ENCODE data around the gene MCTP1. TPM values are rescaled to one million over a fixed set of nuclear protein-coding genes. Genes with fewer than 3 reads are reported as not detected.
"Not testable (repeated sequence)": the region's sequence is repeated elsewhere in the genome, so short reads cannot be mapped to it uniquely, and the experiment has no call there.

The MCTP1 gene
- total RNA-seq, 1 donor from 2014 or later = 11.5 TPM

- intact Hi-C loops (cut with DNase I) = not testable (repeated sequence)
Observed at GRCh38 chr5:95207811-95208210, 77.1 kb downstream of the MCTP1 start.

DNA sequence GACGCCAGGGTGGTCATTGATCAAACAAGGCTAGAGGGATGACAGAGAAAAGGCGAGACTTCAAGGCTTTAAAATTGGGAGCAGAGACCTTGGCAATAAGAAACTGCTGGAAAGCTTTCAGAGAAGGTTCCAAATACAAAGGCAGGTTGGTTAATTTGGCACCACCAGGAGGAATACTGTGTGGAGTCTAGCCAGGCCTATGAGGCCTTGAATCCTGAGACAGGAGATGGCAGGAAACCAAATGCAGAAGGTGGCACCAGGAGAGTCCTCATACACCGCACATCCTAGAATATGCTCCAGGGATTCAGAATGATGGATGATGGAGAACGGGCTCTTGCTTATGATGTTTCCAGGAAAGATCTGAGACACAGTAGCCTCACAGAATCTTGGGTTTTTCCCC, 90.0 kb downstream of the MCTP1 start:
- DNase-seq (ENCODE audit: low spot score) = no peak
- intact Hi-C loops (cut with DNase I) = no loop called here

More at GRCh38 chr5:95207811-95208210, 77.1 kb downstream of the MCTP1 start:
- not testable (repeated sequence) for DNase-seq (ENCODE audit: low spot score)

- intact Hi-C loops (cut with DNase I) = no loop called here
Observed at GRCh38 chr5:95191330-95191729, 93.6 kb downstream of the MCTP1 start.

GRCh38 chr5:95184924-95185323, 100.0 kb downstream of the MCTP1 start:
- intact Hi-C loops (cut with DNase I) = no loop called here
- no peak for DNase-seq (ENCODE audit: low spot score)

More at GRCh38 chr5:95191330-95191729, 93.6 kb downstream of the MCTP1 start:
- no peak for DNase-seq (ENCODE audit: low spot score)

DNA sequence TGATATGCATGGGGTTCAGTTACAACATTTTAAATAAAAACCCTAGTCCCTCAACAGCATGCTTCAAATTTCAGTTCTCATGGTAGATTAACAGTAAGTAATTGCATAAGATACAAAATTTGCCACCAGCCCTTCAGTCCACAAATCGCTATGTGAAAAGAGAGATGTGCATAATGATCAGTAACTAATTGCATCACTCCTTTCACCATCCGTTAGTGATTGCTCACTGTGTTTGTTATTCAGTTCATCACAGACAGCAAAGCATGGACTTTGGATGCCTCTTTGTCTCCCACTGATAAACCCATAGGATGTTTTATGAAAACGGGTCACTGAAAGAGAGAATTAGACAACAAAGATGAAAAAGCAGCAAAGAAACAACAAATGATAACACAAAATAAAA, 103.2 kb downstream of the MCTP1 start:
- no peak for DNase-seq (ENCODE audit: low spot score)
- intact Hi-C loops (cut with DNase I) = no loop called here

DNA sequence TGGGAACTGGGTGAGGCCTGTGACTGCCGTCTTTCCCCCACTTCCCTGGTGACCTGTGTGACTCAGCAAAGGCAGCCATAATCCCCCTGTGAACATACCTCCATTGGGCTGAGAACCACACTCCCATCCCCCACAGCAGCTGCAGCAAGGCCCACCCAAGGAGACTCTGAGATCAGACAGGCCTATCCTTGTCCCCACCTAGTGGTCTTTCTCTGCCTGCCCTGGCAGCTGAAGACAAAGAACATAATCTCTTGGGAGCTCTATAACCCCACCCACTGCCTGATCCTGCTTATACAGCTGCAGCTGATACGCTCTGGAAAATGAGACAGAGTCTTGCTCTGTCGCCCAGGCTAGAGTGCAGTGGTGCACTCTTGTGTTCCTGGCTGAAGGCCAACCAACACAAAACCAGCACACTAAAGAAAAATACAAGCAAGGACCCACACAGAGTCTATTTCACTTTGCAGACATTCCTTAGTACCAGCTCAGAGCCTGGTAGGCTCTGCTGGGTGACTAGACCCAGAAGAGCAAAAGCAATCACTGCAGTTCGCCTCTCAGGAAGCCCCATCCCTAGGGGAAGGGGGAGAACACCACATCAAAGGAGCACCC, 106.7 kb downstream of the MCTP1 start:
- no peak for DNase-seq (ENCODE audit: low spot score)
- intact Hi-C loops (cut with DNase I) = no loop called here

- no peak for DNase-seq (ENCODE audit: low spot score)
- intact Hi-C loops (cut with DNase I) = no loop called here
Observed at GRCh38 chr5:95177456-95177855, 107.4 kb downstream of the MCTP1 start.

DNA sequence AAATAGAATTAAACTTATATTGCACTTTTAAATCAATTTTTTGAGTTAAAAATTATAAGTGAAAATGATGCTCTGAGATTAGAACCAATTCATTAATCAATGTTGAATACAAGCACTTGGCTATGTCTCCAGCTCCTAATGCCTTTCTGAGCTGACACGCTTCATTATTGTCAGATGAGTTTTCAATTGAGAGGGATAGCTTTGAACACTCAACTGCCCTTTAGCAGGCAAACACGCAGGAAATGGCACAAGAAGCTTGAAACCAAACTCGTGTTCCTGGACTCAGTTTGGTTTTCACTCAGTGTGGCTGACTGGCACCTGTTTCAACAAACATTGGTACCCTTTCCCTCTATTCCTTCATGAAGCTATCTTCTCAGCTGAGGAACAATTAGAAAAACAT, 109.8 kb downstream of the MCTP1 start:
- intact Hi-C loops (cut with DNase I) = no loop called here
- no peak for DNase-seq (ENCODE audit: low spot score)

- DNase-seq (ENCODE audit: low spot score) = no peak
- intact Hi-C loops (cut with DNase I) = no loop called here
Observed at GRCh38 chr5:95172659-95173058, 112.2 kb downstream of the MCTP1 start.

DNA sequence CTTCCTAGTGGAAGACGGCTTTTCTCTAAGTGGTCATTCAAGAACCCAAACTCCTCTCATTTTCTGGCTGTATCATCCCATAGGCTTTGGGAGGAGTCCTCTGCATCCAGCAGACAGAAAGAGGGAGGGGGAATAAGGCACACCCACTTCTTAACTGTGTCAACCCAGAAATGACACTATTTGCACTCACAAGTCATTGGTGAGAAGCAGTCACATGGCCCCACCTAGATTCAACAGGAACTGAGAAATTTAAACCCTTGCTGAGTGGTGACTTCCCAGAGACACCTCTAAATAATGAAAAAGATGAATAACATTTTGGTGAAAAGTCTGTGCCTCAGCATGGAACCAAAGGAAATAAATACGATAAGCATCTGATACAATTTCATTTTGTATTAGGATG, 120.0 kb downstream of the MCTP1 start:
- no peak for DNase-seq (ENCODE audit: low spot score)
- intact Hi-C loops (cut with DNase I) = no loop called here

- DNase-seq (ENCODE audit: low spot score) = no peak
- intact Hi-C loops (cut with DNase I) = no loop called here
Observed at GRCh38 chr5:95163079-95163478, 121.8 kb downstream of the MCTP1 start.

GRCh38 chr5:95162231-95162992, 122.5 kb downstream of the MCTP1 start:
- DNase-seq (ENCODE audit: low spot score) = no peak
- intact Hi-C loops (cut with DNase I) = no loop called here

GRCh38 chr5:95159603-95160002, 125.3 kb downstream of the MCTP1 start:
- DNase-seq (ENCODE audit: low spot score) = no peak
- intact Hi-C loops (cut with DNase I) = no loop called here

- intact Hi-C loops (cut with DNase I) = no loop called here
- DNase-seq (ENCODE audit: low spot score) = no peak
Observed at GRCh38 chr5:95155888-95156287, 129.0 kb downstream of the MCTP1 start.

GRCh38 chr5:95153511-95153910, 131.4 kb downstream of the MCTP1 start:
- intact Hi-C loops (cut with DNase I) = no loop called here
- DNase-seq (ENCODE audit: low spot score) = no peak

DNA sequence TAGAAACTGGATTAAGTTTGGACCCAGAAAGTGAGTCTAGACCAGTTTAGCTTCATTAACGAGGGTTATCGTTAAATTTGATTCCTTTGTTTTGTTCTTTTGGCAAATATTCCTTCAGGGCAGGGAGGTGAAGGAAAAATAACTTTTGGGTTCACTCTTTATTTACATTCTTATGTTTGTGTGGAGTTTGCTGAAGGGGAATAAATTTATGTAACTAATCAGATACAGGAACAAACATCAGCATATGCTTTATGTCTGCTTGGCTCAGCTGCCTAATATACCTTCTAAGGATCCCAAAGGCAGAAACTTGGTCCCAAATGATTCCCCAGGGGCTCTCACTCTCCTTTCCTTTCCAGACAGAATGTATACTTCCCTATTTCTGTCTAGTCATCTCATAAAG, 132.4 kb downstream of the MCTP1 start:
- intact Hi-C loops (cut with DNase I) = no loop called here
- DNase-seq (ENCODE audit: low spot score) = no peak

DNA sequence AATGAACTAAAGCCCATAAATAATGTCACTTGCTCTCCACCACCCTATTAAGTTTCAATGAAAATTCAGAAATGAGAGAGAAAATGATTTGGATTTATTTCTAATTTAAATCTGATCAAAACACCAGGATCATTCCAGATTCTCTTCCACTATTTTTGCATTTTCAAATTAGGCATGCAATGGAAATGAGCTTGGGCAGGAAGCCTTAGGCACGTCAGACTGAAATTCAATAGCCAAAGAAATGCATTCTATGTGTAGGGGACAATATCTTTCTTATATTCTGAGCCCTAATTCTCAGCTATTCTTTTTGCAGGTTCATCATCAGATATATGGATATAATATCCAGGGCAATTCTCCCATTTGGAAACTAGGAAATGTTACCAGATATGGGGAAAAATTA, 132.8 kb downstream of the MCTP1 start:
- DNase-seq (ENCODE audit: low spot score) = no peak
- intact Hi-C loops (cut with DNase I) = no loop called here

- DNase-seq (ENCODE audit: low spot score) = no peak
- intact Hi-C loops (cut with DNase I) = no loop called here
Observed at GRCh38 chr5:95151694-95152093, 133.2 kb downstream of the MCTP1 start.

- DNase-seq (ENCODE audit: low spot score) = no peak
- intact Hi-C loops (cut with DNase I) = no loop called here
Observed at GRCh38 chr5:95149387-95149786, 135.5 kb downstream of the MCTP1 start.

GRCh38 chr5:95148453-95148852, 136.4 kb downstream of the MCTP1 start:
- DNase-seq (ENCODE audit: low spot score) = no peak
- intact Hi-C loops (cut with DNase I) = no loop called here

DNA sequence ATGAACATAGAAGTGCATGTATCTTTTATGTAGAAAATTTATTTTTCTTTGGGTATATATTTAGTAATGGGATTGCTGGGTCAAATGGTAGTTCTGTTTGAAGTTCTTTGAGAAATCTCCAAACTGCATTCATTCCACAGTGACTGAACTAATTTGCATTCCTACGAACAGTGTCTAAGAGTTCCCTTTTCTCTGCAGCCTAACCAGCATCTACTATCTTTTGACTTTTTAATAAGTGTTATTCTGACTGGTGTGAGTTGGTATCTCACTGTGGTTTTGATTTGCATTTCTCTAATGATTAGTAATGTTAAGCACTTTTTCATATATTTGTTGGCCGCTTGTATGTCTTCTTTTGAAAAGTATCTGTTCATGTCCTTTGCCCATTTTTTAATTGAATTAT, 141.0 kb downstream of the MCTP1 start:
- intact Hi-C loops (cut with DNase I); DNase-seq (ENCODE audit: low spot score): not testable (repeated sequence)

All from cardiac septum (tissue), 1 donor.